ENCODE measurements around the gene CCDC171. TPM values are rescaled to one million over a fixed set of nuclear protein-coding genes. Genes with fewer than 3 reads are reported as not detected.

CCDC171 gene
- total and polyA plus RNA-seq, 2 of the 13 experiments (the other 11 are each of a cell fraction or from before 2014, with no cell fraction given): 0.95 to 2.5 TPM

DNA sequence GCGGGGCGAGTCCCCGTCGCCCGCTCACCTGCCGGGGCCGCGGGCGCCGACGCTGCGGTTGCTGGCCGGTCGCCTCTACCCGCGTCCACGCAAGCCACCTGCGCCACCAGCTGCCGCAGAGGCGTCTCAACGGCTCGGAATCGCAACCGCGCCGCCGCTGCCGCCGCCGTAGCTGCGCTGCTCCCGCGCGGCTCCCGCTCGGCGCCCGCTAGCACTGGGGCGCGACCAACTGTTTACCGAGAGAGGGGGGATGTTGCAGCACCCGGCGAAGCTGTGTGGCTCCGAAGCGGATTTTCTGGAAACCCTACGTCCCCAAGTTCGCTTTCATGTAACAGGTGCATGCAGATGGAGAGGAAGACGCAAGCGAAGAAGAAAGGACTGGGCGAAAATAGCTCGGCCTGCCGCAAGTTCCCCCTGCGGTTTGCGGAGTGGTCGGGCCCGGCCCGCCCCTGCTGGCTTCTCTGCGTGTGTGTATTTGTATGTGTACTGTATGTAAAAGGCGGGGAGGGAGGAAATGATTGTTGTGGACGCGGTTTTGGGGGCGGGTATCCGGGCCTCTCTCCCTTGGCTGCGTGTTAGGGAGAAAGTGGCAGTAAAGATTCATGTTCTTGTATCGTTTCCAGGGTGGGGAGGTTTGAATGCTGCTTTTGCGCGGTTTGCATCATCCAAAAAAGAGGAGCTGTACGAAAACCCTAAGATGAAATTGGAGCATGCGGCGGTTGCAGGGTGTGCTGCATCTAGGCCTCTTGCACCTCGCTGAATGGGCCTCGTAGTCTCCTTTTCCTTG is 41.9 kb upstream of the CCDC171 start, which contains the start of gene PSIP1 (continued):
- TF ChIP-seq, protein P1, sequence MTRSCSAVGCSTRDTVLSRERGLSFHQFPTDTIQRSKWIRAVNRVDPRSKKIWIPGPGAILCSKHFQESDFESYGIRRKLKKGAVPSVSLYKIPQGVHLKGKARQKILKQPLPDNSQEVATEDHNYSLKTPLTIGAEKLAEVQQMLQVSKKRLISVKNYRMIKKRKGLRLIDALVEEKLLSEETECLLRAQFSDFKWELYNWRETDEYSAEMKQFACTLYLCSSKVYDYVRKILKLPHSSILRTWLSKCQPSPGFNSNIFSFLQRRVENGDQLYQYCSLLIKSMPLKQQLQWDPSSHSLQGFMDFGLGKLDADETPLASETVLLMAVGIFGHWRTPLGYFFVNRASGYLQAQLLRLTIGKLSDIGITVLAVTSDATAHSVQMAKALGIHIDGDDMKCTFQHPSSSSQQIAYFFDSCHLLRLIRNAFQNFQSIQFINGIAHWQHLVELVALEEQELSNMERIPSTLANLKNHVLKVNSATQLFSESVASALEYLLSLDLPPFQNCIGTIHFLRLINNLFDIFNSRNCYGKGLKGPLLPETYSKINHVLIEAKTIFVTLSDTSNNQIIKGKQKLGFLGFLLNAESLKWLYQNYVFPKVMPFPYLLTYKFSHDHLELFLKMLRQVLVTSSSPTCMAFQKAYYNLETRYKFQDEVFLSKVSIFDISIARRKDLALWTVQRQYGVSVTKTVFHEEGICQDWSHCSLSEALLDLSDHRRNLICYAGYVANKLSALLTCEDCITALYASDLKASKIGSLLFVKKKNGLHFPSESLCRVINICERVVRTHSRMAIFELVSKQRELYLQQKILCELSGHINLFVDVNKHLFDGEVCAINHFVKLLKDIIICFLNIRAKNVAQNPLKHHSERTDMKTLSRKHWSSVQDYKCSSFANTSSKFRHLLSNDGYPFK (CRISPR knock-in tag; IDR thresholded peaks at IDR 0.05; ENCODE audit: borderline replicate concordance): no peak
- TF ChIP-seq ZNF431 (CRISPR knock-in tag; IDR thresholded peaks at IDR 0.05; ENCODE audit: borderline replicate concordance, low read depth) (no peak; the same call in 1 of the 2 replicates), RAD51 (IDR thresholded peaks at IDR 0.05; ENCODE audit: borderline replicate concordance) (no peak), SRSF9 (IDR thresholded peaks at IDR 0.05; ENCODE audit: borderline replicate concordance, insufficient read depth, low read depth, low read length, poor library complexity, severe bottlenecking) (no peak), ZNF577 (CRISPR knock-in tag; IDR thresholded peaks at IDR 0.05; ENCODE audit: borderline replicate concordance, low read depth) (no peak), ZNF790 (CRISPR knock-in tag; IDR thresholded peaks at IDR 0.05; ENCODE audit: borderline replicate concordance) (peak; percentile 88; the same call in 1 of the 2 replicates), NKX3-1 (CRISPR knock-in tag; IDR thresholded peaks at IDR 0.05) (peak; percentile 41; the same call in 1 of the 2 replicates), KLF16 (CRISPR knock-in tag; IDR thresholded peaks at IDR 0.05) (peak in 1 of 2 experiments; percentile 77; a peak in 1 of 4 replicates), PCBP2 (optimal IDR thresholded peaks at IDR 0.05; ENCODE audit: low read depth, low read length, poor library complexity, severe bottlenecking) (no peak), ZBTB1 (CRISPR knock-in tag; IDR thresholded peaks at IDR 0.05; ENCODE audit: borderline replicate concordance) (no peak), KDM4B (CRISPR knock-in tag; IDR thresholded peaks at IDR 0.05) (no peak)
- TF ChIP-seq, protein P2, sequence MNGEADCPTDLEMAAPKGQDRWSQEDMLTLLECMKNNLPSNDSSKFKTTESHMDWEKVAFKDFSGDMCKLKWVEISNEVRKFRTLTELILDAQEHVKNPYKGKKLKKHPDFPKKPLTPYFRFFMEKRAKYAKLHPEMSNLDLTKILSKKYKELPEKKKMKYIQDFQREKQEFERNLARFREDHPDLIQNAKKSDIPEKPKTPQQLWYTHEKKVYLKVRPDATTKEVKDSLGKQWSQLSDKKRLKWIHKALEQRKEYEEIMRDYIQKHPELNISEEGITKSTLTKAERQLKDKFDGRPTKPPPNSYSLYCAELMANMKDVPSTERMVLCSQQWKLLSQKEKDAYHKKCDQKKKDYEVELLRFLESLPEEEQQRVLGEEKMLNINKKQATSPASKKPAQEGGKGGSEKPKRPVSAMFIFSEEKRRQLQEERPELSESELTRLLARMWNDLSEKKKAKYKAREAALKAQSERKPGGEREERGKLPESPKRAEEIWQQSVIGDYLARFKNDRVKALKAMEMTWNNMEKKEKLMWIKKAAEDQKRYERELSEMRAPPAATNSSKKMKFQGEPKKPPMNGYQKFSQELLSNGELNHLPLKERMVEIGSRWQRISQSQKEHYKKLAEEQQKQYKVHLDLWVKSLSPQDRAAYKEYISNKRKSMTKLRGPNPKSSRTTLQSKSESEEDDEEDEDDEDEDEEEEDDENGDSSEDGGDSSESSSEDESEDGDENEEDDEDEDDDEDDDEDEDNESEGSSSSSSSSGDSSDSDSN (CRISPR knock-in tag; IDR thresholded peaks at IDR 0.05): peak; percentile 85; the same call in 1 of the 2 replicates
- TF ChIP-seq, protein P3, sequence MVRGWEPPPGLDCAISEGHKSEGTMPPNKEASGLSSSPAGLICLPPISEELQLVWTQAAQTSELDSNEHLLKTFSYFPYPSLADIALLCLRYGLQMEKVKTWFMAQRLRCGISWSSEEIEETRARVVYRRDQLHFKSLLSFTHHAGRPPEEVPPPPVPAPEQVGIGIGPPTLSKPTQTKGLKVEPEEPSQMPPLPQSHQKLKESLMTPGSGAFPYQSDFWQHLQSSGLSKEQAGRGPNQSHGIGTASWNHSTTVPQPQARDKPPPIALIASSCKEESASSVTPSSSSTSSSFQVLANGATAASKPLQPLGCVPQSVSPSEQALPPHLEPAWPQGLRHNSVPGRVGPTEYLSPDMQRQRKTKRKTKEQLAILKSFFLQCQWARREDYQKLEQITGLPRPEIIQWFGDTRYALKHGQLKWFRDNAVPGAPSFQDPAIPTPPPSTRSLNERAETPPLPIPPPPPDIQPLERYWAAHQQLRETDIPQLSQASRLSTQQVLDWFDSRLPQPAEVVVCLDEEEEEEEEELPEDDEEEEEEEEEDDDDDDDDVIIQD (CRISPR knock-in tag; IDR thresholded peaks at IDR 0.05; ENCODE audit: low read depth): no peak
- TF ChIP-seq, protein P4, sequence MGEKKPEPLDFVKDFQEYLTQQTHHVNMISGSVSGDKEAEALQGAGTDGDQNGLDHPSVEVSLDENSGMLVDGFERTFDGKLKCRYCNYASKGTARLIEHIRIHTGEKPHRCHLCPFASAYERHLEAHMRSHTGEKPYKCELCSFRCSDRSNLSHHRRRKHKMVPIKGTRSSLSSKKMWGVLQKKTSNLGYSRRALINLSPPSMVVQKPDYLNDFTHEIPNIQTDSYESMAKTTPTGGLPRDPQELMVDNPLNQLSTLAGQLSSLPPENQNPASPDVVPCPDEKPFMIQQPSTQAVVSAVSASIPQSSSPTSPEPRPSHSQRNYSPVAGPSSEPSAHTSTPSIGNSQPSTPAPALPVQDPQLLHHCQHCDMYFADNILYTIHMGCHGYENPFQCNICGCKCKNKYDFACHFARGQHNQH (CRISPR knock-in tag; IDR thresholded peaks at IDR 0.05): 0 out of 2 replicates have a peak, but pooled peaks have one; percentile 20
- TF ChIP-seq, protein P5, sequence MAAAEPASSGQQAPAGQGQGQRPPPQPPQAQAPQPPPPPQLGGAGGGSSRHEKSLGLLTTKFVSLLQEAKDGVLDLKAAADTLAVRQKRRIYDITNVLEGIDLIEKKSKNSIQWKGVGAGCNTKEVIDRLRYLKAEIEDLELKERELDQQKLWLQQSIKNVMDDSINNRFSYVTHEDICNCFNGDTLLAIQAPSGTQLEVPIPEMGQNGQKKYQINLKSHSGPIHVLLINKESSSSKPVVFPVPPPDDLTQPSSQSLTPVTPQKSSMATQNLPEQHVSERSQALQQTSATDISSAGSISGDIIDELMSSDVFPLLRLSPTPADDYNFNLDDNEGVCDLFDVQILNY (CRISPR knock-in tag; conservative IDR thresholded peaks at IDR 0.05): no peak; the same call in none of the 2 replicates
- TF ChIP-seq, protein P6, sequence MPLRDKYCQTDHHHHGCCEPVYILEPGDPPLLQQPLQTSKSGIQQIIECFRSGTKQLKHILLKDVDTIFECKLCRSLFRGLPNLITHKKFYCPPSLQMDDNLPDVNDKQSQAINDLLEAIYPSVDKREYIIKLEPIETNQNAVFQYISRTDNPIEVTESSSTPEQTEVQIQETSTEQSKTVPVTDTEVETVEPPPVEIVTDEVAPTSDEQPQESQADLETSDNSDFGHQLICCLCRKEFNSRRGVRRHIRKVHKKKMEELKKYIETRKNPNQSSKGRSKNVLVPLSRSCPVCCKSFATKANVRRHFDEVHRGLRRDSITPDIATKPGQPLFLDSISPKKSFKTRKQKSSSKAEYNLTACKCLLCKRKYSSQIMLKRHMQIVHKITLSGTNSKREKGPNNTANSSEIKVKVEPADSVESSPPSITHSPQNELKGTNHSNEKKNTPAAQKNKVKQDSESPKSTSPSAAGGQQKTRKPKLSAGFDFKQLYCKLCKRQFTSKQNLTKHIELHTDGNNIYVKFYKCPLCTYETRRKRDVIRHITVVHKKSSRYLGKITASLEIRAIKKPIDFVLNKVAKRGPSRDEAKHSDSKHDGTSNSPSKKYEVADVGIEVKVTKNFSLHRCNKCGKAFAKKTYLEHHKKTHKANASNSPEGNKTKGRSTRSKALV (CRISPR knock-in tag; IDR thresholded peaks at IDR 0.05): peak; percentile 84

Measured in HepG2 (cell line).